Measurements from ENCODE around the gene INPP5A.
"Not testable (repeated sequence)": the region's sequence is repeated elsewhere in the genome, so short reads cannot be mapped to it uniquely, and the experiment has no call there.

Gene INPP5A

DNA sequence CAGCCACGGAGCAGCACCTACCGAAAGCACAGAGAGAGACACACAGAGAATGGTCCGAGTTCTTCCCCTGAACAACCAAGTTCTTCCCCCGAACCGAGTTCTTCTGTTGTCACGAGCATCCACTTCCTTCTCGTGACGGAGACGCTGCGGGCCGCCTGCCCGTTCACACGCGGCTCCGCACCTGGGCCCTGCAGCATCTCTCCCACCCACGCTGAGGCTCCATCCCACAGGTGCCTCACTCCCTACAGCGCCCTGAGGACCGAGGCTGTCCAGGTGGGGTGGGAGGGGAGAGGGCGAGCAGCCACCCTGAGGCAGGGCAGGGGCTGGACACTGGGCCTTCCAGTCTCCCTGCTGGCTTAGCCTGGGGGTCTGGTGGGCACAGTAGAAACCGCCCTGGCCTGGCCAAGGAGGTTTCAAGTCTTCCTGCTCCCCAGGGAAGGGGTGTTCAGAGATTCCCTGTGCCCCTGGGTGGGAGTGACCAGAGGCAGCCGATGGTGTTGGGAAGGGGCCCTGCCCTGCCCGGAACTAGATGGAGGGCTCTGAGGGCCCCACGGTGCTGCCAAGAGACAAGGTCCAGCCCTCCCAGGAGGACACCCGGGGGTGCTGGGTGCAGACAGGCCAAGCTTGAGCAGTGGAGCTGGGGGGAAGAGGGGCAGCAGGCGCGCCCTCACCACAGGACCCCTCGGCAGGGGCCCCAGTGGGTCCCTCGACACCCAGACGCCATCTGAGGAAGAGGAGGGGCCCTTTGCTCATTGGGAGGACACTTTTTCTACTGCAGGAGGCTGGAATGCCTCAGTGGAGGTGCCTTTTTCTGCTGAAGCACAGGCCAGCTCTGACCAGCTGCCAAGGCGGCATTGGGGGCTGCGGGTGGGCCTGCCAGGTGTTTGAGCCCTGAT is 253.6 kb downstream of the INPP5A start:
- TF ChIP-seq ZNF274 (IDR thresholded peaks at IDR 0.05; ENCODE audit: low read depth, low read length), result no peak
- H3K4me3 ChIP-seq (ENCODE audit: low read length), result no peak overlapping the region

GRCh38 chr10:132792099-132792498 is 254.5 kb downstream of the INPP5A start:
- H3K4me3 ChIP-seq (ENCODE audit: low read length), result not testable (repeated sequence)

GRCh38 chr10:132792796-132793195 is 255.2 kb downstream of the INPP5A start:
- H3K4me3 ChIP-seq (ENCODE audit: low read length), result no peak overlapping the region

GRCh38 chr10:132793213-132793612 is 255.6 kb downstream of the INPP5A start:
- TF ChIP-seq ZNF274 (IDR thresholded peaks at IDR 0.05; ENCODE audit: low read depth, low read length), result no peak
- H3K4me3 ChIP-seq (ENCODE audit: low read length), result no peak overlapping the region

More at GRCh38 chr10:132792796-132793195, 255.2 kb downstream of the INPP5A start:
- TF ChIP-seq ZNF274 (IDR thresholded peaks at IDR 0.05; ENCODE audit: low read depth, low read length), result no peak

DNA sequence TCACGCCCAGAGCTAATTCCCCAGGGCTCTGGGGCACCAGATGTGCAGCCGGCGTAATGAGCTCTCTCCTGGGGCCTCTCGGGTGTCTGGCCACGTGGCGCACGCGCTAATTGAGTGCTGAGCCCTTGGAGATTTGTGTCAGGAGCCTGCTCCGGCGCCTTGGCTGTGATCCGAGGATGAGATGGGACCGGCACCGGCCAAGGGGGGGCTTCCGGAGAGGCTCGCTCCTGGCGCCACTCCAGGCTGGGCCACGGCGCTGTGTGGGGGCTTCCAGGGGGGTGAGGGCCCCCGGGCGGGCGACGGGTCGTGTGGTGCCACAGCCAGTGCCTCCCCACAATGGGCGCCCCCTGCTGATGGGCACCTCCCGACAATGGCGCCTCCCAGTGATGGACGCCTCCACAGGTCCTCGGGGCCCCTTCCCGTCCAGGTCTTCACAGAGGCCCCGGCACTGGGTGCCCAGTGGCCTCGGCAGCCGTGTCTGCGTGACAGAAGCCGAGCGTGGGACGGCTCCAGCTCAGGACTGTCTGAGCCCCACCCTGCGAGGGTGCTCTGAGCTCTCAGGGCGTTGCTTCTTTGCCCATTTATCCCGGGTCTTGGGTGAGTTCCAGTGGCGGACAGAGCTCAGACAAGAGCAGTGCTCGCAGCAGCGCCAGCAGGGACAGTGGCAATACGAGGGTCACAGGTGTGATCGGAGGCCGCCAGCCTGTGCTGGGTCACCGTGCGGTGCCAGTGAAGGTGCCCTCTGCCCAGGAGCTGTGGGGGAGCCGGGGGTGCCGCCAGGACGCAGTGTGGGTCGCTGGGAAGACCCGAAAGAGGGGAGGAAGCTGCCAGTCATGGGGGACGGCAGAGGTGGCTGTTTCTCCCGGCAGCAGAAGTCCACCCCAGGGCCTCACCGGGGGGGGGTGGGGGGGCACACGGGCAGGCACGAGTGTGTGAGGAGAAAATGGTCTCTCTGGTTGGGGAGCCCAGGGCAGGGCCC is 256.6 kb downstream of the INPP5A start:
- TF ChIP-seq ZNF274 (IDR thresholded peaks at IDR 0.05; ENCODE audit: low read depth, low read length), result no peak

DNA sequence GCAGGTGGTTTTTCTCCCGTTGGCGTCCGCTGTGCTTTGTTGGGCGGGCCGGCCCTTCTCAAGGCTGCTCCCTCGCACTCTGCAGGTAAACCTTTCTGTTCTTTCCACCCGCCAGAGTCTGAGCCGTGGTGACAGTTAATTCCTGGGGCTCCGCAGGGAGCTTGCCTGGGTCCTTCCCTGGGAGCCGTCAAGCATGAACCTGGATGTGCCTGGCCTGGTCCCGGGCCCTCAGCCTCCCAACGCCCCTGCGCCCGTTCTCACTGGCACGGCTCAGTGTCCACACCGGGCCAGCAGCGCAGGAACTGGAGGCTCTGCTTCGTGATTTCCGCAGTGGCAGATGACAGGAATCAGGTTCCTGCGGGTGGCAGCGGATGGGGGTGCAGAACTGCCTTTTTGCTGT is 259.3 kb downstream of the INPP5A start:
- H3K4me3 ChIP-seq (ENCODE audit: low read length), result no peak overlapping the region
- TF ChIP-seq ZNF274 (IDR thresholded peaks at IDR 0.05; ENCODE audit: low read depth, low read length), result no peak

More for the DNA sequence above, 256.6 kb downstream of the INPP5A start:
- no peak overlapping the region for H3K4me3 ChIP-seq (ENCODE audit: low read length)

- not testable (repeated sequence) for H3K4me3 ChIP-seq (ENCODE audit: low read length)
These were observed 260.4 kb downstream of the INPP5A start for GRCh38 chr10:132797986-132798385.

GRCh38 chr10:132798403-132798802 is 260.8 kb downstream of the INPP5A start:
- TF ChIP-seq ZNF274 (IDR thresholded peaks at IDR 0.05; ENCODE audit: low read depth, low read length), result no peak
- no peak overlapping the region for H3K4me3 ChIP-seq (ENCODE audit: low read length)

GRCh38 chr10:132798876-132799275 is 261.3 kb downstream of the INPP5A start:
- H3K4me3 ChIP-seq (ENCODE audit: low read length), result no peak overlapping the region
- no peak for TF ChIP-seq ZNF274 (IDR thresholded peaks at IDR 0.05; ENCODE audit: low read depth, low read length)

DNA sequence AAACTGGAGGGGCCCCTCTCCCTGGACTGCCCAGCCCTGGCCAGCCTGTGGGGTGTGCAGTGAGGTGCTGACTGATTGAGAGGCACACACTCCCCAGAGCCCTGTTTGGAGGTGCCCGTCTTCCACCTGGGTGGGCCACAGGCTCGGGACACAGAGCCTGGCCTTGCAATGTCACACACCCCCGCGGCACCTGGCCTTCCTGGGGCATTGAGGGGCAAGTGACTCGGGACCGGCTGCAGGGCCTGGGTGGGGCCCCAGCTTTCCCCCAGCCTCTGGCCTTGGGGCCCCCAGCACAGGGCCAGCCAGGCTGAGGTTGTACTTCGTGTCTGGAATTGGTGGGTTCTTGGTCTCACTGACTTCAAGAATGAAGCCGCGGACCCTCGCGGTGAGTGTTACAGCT is 262.3 kb downstream of the INPP5A start:
- no peak overlapping the region for H3K4me3 ChIP-seq (ENCODE audit: low read length)
- no peak for TF ChIP-seq ZNF274 (IDR thresholded peaks at IDR 0.05; ENCODE audit: low read depth, low read length)

GRCh38 chr10:132802048-132802447 is 264.5 kb downstream of the INPP5A start:
- no peak overlapping the region for H3K4me3 ChIP-seq (ENCODE audit: low read length)
- no peak for TF ChIP-seq ZNF274 (IDR thresholded peaks at IDR 0.05; ENCODE audit: low read depth, low read length)

GRCh38 chr10:132802694-132803320 is 265.2 kb downstream of the INPP5A start:
- no peak overlapping the region for H3K4me3 ChIP-seq (ENCODE audit: low read length)
- no peak for TF ChIP-seq ZNF274 (IDR thresholded peaks at IDR 0.05; ENCODE audit: low read depth, low read length)

DNA sequence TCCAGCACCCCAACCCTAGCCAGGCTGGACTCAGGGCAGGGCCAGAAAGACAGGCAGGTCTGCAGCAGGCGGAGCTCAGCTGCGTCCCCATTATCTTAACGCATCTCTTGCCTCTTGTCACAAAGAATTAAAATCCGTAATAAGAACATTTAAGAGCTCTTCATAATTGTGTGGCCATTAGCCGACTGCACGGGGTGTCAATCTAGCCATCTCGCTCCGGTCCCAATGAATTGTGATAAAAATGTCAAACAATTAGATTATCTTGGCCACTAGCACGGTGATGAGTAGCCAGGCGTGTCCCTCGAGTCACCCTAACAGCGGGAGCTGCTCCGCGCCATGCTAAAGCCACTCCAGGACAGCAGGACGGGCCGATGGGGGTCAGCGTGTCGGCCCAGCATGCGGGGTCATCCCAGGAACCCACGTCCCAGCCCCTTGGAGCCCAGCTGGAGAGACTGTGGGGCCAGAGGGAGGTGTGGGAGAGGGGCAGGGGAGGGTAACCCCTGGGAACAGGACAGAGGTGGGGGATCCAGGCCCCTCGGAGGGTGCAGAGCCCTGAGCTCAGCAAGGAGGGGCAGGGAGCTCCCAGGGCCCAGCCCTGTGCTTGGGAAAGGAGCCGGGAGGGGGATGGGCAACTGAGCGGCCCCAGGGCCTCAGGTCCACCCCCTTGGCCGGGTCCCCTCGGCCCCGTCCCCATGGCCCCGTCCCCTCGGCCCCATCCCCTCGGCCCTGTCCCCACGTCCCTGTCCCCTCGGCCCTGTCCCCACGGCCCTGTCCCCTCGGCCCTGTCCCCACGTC is 266.0 kb downstream of the INPP5A start:
- no peak overlapping the region for H3K4me3 ChIP-seq (ENCODE audit: low read length)
- no peak for TF ChIP-seq ZNF274 (IDR thresholded peaks at IDR 0.05; ENCODE audit: low read depth, low read length)
